CD4-positive, alpha-beta memory T cell (primary cell): ENCODE results near the gene ARID2. TPM values are rescaled to one million over a fixed set of nuclear protein-coding genes. Genes with fewer than 3 reads are reported as not detected.

ENCODE experiments used
- CTCF ChIA-PET: fragments of 350-600 bp; sonication (Branson Sonifier 250); formaldehyde crosslinking; loops from one replicate; lab custom pipeline; 2021; ENCODE audit warnings: inconsistent platforms; ENCODE audit not compliant: partially characterized antibody; lab: Charles Lee
- POLR2A ChIA-PET: fragments of 350-600 bp; sonication (Branson Sonifier 250); formaldehyde crosslinking; loops from one replicate; lab custom pipeline; 2021; ENCODE audit not compliant: partially characterized antibody; lab: Charles Lee
- DNase-seq, 5 donors: peaks; one replicate each; pipeline versions ENCODE4 v3.0.0 to v3.0.0-alpha.2; 2020 to 2022; ENCODE audit warnings: mixed read lengths in 1 of 5
- H3K27ac ChIP-seq: one replicate; pipeline ENCODE4 v1.7.0; 2013; ENCODE audit warnings: low read depth, low read length
- H3K27me3 ChIP-seq: 2 replicates; pipeline ENCODE4 v1.7.0; 2013; ENCODE audit warnings: mild to moderate bottlenecking, low read length, moderate library complexity; ENCODE audit not compliant: insufficient read depth
- H3K36me3 ChIP-seq: 2 replicates; pipeline ENCODE4 v1.7.0; 2013; ENCODE audit warnings: mild to moderate bottlenecking, low read length, moderate library complexity; ENCODE audit not compliant: insufficient read depth
- H3K4me1 ChIP-seq: 2 replicates; pipeline ENCODE4 v1.7.0; 2013; ENCODE audit warnings: mild to moderate bottlenecking, low read length, moderate library complexity; ENCODE audit not compliant: insufficient read depth
- H3K4me3 ChIP-seq, 2 donors: one replicate each; pipeline ENCODE4 v1.7.0; 2013; ENCODE audit warnings: low read length in 2 of 2, mild to moderate bottlenecking in 1 of 2
- H3K9me3 ChIP-seq, 2 donors: one replicate each; pipeline ENCODE4 v1.7.0; 2013; ENCODE audit warnings: low read length in 2 of 2, control low read depth in 1 of 2; ENCODE audit not compliant: control insufficient read depth in 1 of 2
- H3K27ac Mint-ChIP-seq, 7 donors: one replicate each; pipeline ENCODE4 v1.8.0; 2020 to 2021; ENCODE audit warnings: mixed read lengths in 7 of 7, mild to moderate bottlenecking in 6 of 7, inconsistent platforms in 3 of 7, moderate library complexity in 3 of 7
- H3K27me3 Mint-ChIP-seq, 2 donors: one replicate each; pipeline ENCODE4 v1.8.0; 2020 to 2021; ENCODE audit warnings: mixed read lengths in 2 of 2
- H3K36me3 Mint-ChIP-seq, 2 donors: one replicate each; pipeline ENCODE4 v1.8.0; 2020 to 2021; ENCODE audit warnings: mixed read lengths in 2 of 2, inconsistent platforms in 1 of 2, mild to moderate bottlenecking in 1 of 2
- H3K4me1 Mint-ChIP-seq, 4 donors: one replicate each; pipeline ENCODE4 v1.8.0; 2020 to 2021; ENCODE audit warnings: mixed read lengths in 4 of 4, mild to moderate bottlenecking in 1 of 4
- H3K4me3 Mint-ChIP-seq, 8 donors: one replicate each; pipeline ENCODE4 v1.8.0; 2020 to 2021; ENCODE audit warnings: mixed read lengths in 8 of 8, mild to moderate bottlenecking in 7 of 8, moderate library complexity in 6 of 8, inconsistent platforms in 3 of 8
- H3K9me3 Mint-ChIP-seq, 8 donors: one replicate each; pipeline ENCODE4 v1.8.0; 2020 to 2021; ENCODE audit warnings: mixed read lengths in 8 of 8, mild to moderate bottlenecking in 5 of 8, inconsistent platforms in 3 of 8, moderate library complexity in 1 of 8
- intact Hi-C: fragments of 100-400 bp; cut with micrococcal nuclease; formaldehyde crosslinking; loops from one replicate; pipeline ENCODE4 v1.15.1; 2023
- polyA plus RNA-seq, 2 donors: library from polyadenylated mRNA; unstranded; fragments of 300-500 nt; fragmentation: Illumina TruSeq; gene quantifications; one replicate each; pipeline ENCODE4 v1.2.3, GENCODE V29; 2021
- total RNA-seq, 2 experiments: library from RNA; stranded (reverse); gene quantifications; one replicate each; pipeline ENCODE4 v1.2.3, GENCODE V29; 2021

ARID2 gene
- total and polyA plus RNA-seq, 4 experiments from 2014 or later, result 6.3 to 51.8 (median 31.9) TPM

GRCh38 chr12:45915405-45915804, 185.9 kb downstream of the ARID2 start:
- ChIA-PET CTCF (no interaction called here), POLR2A (no interaction called here)
- no peak overlapping the region for H3K4me3 ChIP-seq
- Mint-ChIP-seq H3K27me3 (no peaks in the 10 kb centered on the region), H3K36me3 (peaks cover 8 to 21% of the 10 kb centered on the region in 2 donors), H3K27ac (peak overlapping the region in 1 of 7 donors; percentile 25), H3K9me3 (no peaks in the 10 kb centered on the region), H3K4me1 (peaks cover 0 to 1% (median 0%) of the 10 kb centered on the region in 4 donors), H3K4me3 (peak overlapping the region in 1 of 8 donors; percentile 18)
- DNase-seq, result no peak
- H3K9me3 ChIP-seq, result no peaks in the 10 kb centered on the region
- H3K27me3 ChIP-seq, result no peaks in the 10 kb centered on the region
- H3K36me3 ChIP-seq, result no peaks in the 10 kb centered on the region
- no peaks in the 10 kb centered on the region for H3K4me1 ChIP-seq
- intact Hi-C loops, result no loop called here
- no peak overlapping the region for H3K27ac ChIP-seq

- H3K27me3 Mint-ChIP-seq, result no peaks in the 10 kb centered on the region
- peaks cover 23 to 42% of the 10 kb centered on the region in 2 donors for H3K36me3 Mint-ChIP-seq
- Histone ChIP-seq H3K27me3 (no peaks in the 10 kb centered on the region), H3K27ac (no peak overlapping the region), H3K9me3 (no peaks in the 10 kb centered on the region), H3K36me3 (peaks cover 12% of the 10 kb centered on the region), H3K4me3 (no peak overlapping the region), H3K4me1 (no peaks in the 10 kb centered on the region)
- ChIA-PET POLR2A (no interaction called here), CTCF (no interaction called here)
- no peak overlapping the region for H3K4me3 Mint-ChIP-seq
- H3K4me1 Mint-ChIP-seq, result peaks cover 0 to 1% (median 0%) of the 10 kb centered on the region in 4 donors
- H3K9me3 Mint-ChIP-seq, result no peaks in the 10 kb centered on the region
- H3K27ac Mint-ChIP-seq, result no peak overlapping the region
- no peak for DNase-seq
- intact Hi-C loops, result no loop called here
Measured at GRCh38 chr12:45918818-45919217, 189.3 kb downstream of the ARID2 start.

- H3K9me3 Mint-ChIP-seq, result no peaks in the 10 kb centered on the region
- Histone ChIP-seq H3K9me3 (no peaks in the 10 kb centered on the region), H3K4me1 (no peaks in the 10 kb centered on the region), H3K4me3 (no peak overlapping the region), H3K36me3 (peaks cover 53% of the 10 kb centered on the region), H3K27me3 (no peaks in the 10 kb centered on the region), H3K27ac (no peak overlapping the region)
- ChIA-PET POLR2A (no interaction called here), CTCF (no interaction called here)
- H3K27me3 Mint-ChIP-seq, result no peaks in the 10 kb centered on the region
- DNase-seq, result no peak
- H3K36me3 Mint-ChIP-seq, result peaks cover 55 to 70% of the 10 kb centered on the region in 2 donors
- H3K4me1 Mint-ChIP-seq, result peaks cover 0 to 2% (median 0%) of the 10 kb centered on the region in 4 donors
- intact Hi-C loops, result no loop called here
- peak overlapping the region in 2 of 7 donors; percentile 35 to 41 for H3K27ac Mint-ChIP-seq
- no peak overlapping the region for H3K4me3 Mint-ChIP-seq
Measured at GRCh38 chr12:45928309-45928708, 198.8 kb downstream of the ARID2 start.

- H3K4me3 Mint-ChIP-seq, result no peak overlapping the region
- H3K27me3 Mint-ChIP-seq, result no peaks in the 10 kb centered on the region
- no peaks in the 10 kb centered on the region for H3K27me3 ChIP-seq
- no peak overlapping the region for H3K4me3 ChIP-seq
- H3K9me3 ChIP-seq, result no peaks in the 10 kb centered on the region
- peaks cover 51 to 64% of the 10 kb centered on the region in 2 donors for H3K36me3 Mint-ChIP-seq
- POLR2A ChIA-PET, result no interaction called here
- intact Hi-C loops, result loop anchor here (5.0 kb wide), 1 partner anchor 203 kb away; the partner anchor contains the start of gene ARID2
- DNase-seq, result no peak
- CTCF ChIA-PET, result no interaction called here
- no peaks in the 10 kb centered on the region for H3K4me1 ChIP-seq
- peak overlapping the region in 1 of 7 donors; percentile 32 for H3K27ac Mint-ChIP-seq
- no peaks in the 10 kb centered on the region for H3K9me3 Mint-ChIP-seq
- peaks cover 0 to 6% (median under 1%) of the 10 kb centered on the region in 4 donors for H3K4me1 Mint-ChIP-seq
- H3K27ac ChIP-seq, result no peak overlapping the region
- H3K36me3 ChIP-seq, result peaks cover 42% of the 10 kb centered on the region
Measured at GRCh38 chr12:45930369-45930768, 200.9 kb downstream of the ARID2 start.

GRCh38 chr12:45933504-45933903, 204.0 kb downstream of the ARID2 start:
- Histone ChIP-seq H3K36me3 (peaks cover 18% of the 10 kb centered on the region), H3K27ac (no peak overlapping the region), H3K4me3 (no peak overlapping the region), H3K4me1 (no peaks in the 10 kb centered on the region), H3K27me3 (no peaks in the 10 kb centered on the region), H3K9me3 (no peaks in the 10 kb centered on the region)
- Mint-ChIP-seq H3K36me3 (peaks cover 32 to 50% of the 10 kb centered on the region in 2 donors), H3K4me1 (peaks cover 6 to 15% (median 12%) of the 10 kb centered on the region in 4 donors), H3K27ac (peak overlapping the region in 3 of 7 donors; percentile 6 to 72 (median 38)), H3K9me3 (no peaks in the 10 kb centered on the region), H3K4me3 (no peak overlapping the region), H3K27me3 (no peaks in the 10 kb centered on the region)
- ChIA-PET CTCF (interaction anchor here (1.1 to 1.6 kb wide), 2 partner anchors 19 to 170 kb away, joined by 3 to 4 read pairs; no protein-coding TSS in a partner anchor), POLR2A (no interaction called here)
- no peak for DNase-seq
- intact Hi-C loops, result loop anchor here (5.0 kb wide), 1 partner anchor 206 kb away; the partner anchor contains the start of gene ARID2

- Mint-ChIP-seq H3K9me3 (no peaks in the 10 kb centered on the region), H3K4me1 (peaks cover 6 to 16% (median 12%) of the 10 kb centered on the region in 4 donors), H3K27ac (peak overlapping the region in 6 of 7 donors; percentile 11 to 77 (median 54)), H3K36me3 (peaks cover 27 to 50% of the 10 kb centered on the region in 2 donors), H3K4me3 (no peak overlapping the region), H3K27me3 (no peaks in the 10 kb centered on the region)
- ChIA-PET POLR2A (no interaction called here), CTCF (interaction anchor here (0.9 kb wide), 1 partner anchor 172 kb away, joined by 4 read pairs; no protein-coding TSS in a partner anchor)
- intact Hi-C loops, result loop anchor here (5.0 kb wide), 1 partner anchor 208 kb away; the partner anchor contains the start of gene ARID2
- Histone ChIP-seq H3K27me3 (no peaks in the 10 kb centered on the region), H3K4me1 (no peaks in the 10 kb centered on the region), H3K9me3 (no peaks in the 10 kb centered on the region), H3K36me3 (peaks cover 17% of the 10 kb centered on the region), H3K27ac (no peak overlapping the region), H3K4me3 (no peak overlapping the region)
- no peak for DNase-seq
Measured at GRCh38 chr12:45934956-45935355, 205.4 kb downstream of the ARID2 start.

- Mint-ChIP-seq H3K27me3 (no peaks in the 10 kb centered on the region), H3K27ac (no peak overlapping the region)
Measured at GRCh38 chr12:45938566-45938965, 209.1 kb downstream of the ARID2 start.

More at GRCh38 chr12:45938566-45938965, 209.1 kb downstream of the ARID2 start:
- H3K4me3 Mint-ChIP-seq, result no peak overlapping the region
- ChIA-PET POLR2A (interaction anchor here (0.8 kb wide), 1 partner anchor 53 kb away, joined by 3 read pairs; no protein-coding TSS in a partner anchor), CTCF (no interaction called here)
- H3K36me3 ChIP-seq, result peaks cover 2% of the 10 kb centered on the region
- no peaks in the 10 kb centered on the region for H3K9me3 ChIP-seq
- peaks cover 0 to 6% (median 0%) of the 10 kb centered on the region in 8 donors for H3K9me3 Mint-ChIP-seq
- H3K27ac ChIP-seq, result no peak overlapping the region
- H3K36me3 Mint-ChIP-seq, result peaks cover 44 to 55% of the 10 kb centered on the region in 2 donors
- no peaks in the 10 kb centered on the region for H3K4me1 ChIP-seq
- H3K4me1 Mint-ChIP-seq, result peaks cover 17 to 24% (median 20%) of the 10 kb centered on the region in 4 donors
- no peaks in the 10 kb centered on the region for H3K27me3 ChIP-seq
- H3K4me3 ChIP-seq, result no peak overlapping the region
- no peak for DNase-seq
- intact Hi-C loops, result no loop called here
